ENCODE results near the gene ARID3B.

ARID3B gene

DNA sequence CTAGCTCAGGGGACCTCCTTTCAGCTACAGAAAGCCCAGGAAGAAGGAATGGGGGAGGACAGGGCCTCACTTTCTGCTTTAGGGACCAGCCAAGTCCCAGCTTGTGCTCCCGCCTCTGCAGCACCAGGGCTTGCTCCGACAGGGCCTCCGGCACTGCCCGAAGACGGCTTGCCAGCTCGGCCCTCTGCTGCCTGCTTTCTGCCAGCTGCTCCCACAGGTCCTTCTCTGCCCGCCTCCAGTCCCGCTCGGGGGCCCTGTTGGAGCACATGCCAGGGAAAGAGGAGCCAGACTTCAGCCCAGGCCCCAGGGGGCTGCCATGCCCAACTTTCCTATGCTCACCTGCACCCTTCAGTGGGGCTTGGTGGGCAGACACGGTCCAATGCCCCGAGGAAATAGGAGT is 70.3 kb downstream of the ARID3B start:
- H3K9ac ChIP-seq (ENCODE audit: low read length in 5 of 5): no peak overlapping the region
- H3K27ac ChIP-seq (ENCODE audit: low read depth, low read length): no peak overlapping the region
- no peaks in the 10 kb centered on the region for H3K36me3 ChIP-seq (ENCODE audit: control insufficient read depth in 5 of 5, insufficient read depth in 5 of 5, low read length in 5 of 5)
- no peak overlapping the region for H3K4me3 ChIP-seq (ENCODE audit: low read depth in 1 of 5, low read length in 5 of 5)
- peaks cover 0 to 27% (median 23%) of the 10 kb centered on the region in 5 donors for H3K4me1 ChIP-seq (ENCODE audit: control insufficient read depth in 5 of 5, insufficient read depth in 5 of 5, low read length in 5 of 5)
- H3K27me3 ChIP-seq (ENCODE audit: control insufficient read depth in 5 of 5, insufficient read depth in 4 of 5, low read length in 5 of 5): peaks cover 0 to 4% (median 0%) of the 10 kb centered on the region in 5 donors
- H3K9me3 ChIP-seq (ENCODE audit: control insufficient read depth in 5 of 5, low read length in 5 of 5): no peaks in the 10 kb centered on the region

DNA sequence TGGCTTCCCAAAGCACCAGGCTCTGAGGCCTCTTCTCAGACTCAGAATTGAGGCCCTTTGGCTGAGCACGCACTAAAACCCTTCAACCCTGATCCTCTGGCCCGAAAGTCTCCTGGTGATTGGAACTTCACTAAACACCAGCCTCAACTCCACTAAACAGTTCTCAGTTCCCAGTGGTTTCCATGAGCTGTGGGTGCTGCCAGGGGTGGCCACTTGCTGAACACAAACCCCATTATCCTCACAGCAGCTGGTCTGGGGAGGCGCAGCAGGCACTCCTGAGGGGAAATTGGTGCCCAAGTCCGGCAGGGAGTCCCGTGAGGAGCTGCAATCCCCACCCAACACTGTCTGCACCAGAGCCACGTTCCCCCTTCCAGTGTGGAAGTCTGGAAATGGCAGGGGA is 70.8 kb downstream of the ARID3B start:
- Histone ChIP-seq H3K9ac (ENCODE audit: low read length in 5 of 5) (no peak overlapping the region), H3K9me3 (ENCODE audit: control insufficient read depth in 5 of 5, low read length in 5 of 5) (no peaks in the 10 kb centered on the region), H3K27me3 (ENCODE audit: control insufficient read depth in 5 of 5, insufficient read depth in 4 of 5, low read length in 5 of 5) (peaks cover 0 to 4% (median 0%) of the 10 kb centered on the region in 5 donors), H3K4me3 (ENCODE audit: low read depth in 1 of 5, low read length in 5 of 5) (no peak overlapping the region), H3K4me1 (ENCODE audit: control insufficient read depth in 5 of 5, insufficient read depth in 5 of 5, low read length in 5 of 5) (peaks cover 4 to 31% (median 28%) of the 10 kb centered on the region in 5 donors), H3K27ac (ENCODE audit: low read depth, low read length) (no peak overlapping the region), H3K36me3 (ENCODE audit: control insufficient read depth in 5 of 5, insufficient read depth in 5 of 5, low read length in 5 of 5) (no peaks in the 10 kb centered on the region)

- Histone ChIP-seq H3K36me3 (ENCODE audit: control insufficient read depth in 5 of 5, insufficient read depth in 5 of 5, low read length in 5 of 5) (no peaks in the 10 kb centered on the region), H3K4me3 (ENCODE audit: low read depth in 1 of 5, low read length in 5 of 5) (no peak overlapping the region), H3K4me1 (ENCODE audit: control insufficient read depth in 5 of 5, insufficient read depth in 5 of 5, low read length in 5 of 5) (peaks cover 6 to 40% (median 37%) of the 10 kb centered on the region in 5 donors), H3K9me3 (ENCODE audit: control insufficient read depth in 5 of 5, low read length in 5 of 5) (no peaks in the 10 kb centered on the region), H3K27ac (ENCODE audit: low read depth, low read length) (no peak overlapping the region), H3K27me3 (ENCODE audit: control insufficient read depth in 5 of 5, insufficient read depth in 4 of 5, low read length in 5 of 5) (peaks cover 0 to 4% (median 0%) of the 10 kb centered on the region in 5 donors), H3K9ac (ENCODE audit: low read length in 5 of 5) (no peak overlapping the region)
These were observed 71.7 kb downstream of the ARID3B start for GRCh38 chr15:74612677-74613076.

DNA sequence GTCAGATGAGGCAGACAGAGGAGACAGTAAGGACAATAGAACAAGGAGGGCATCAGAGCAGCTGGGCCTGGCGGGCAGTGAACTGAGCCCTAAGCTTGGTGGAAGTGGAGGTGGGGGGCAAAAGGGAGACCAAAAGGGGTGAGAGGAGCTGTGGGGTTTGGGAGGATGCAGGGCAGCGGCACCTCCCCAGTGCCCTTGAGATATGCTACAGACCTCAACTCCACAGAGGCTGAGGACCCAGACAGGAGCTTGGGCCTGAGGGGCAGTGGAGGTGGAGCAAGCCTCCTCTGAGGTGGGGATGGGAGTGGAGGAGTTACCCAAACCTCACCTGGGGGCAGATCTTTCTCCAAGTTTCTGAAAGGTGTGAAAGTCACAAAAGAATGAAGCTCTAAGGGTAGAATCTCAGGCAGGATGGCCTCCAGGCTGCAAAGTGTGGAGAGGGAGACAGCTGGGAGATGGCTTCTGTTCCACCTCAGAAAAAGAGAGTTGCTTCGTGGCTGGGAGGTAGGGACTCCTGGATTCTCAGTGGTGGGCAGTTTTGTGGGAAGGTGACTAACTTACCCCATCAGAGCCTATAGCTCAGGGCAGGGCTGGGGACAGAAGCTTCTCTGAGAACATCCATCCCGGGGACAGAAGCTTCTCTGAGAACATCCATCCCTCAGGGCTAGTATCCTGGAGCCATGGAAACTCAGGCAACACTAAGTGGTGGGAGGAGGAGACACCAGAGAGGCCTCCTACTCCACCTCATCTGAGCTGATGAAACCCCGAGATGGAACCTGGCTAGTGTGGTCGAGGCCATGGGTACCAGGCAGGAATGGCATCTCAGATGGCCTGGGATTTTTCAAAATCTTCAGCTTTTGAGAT is 72.3 kb downstream of the ARID3B start:
- Histone ChIP-seq H3K27me3 (ENCODE audit: control insufficient read depth in 5 of 5, insufficient read depth in 4 of 5, low read length in 5 of 5) (peaks cover 0 to 4% (median 0%) of the 10 kb centered on the region in 5 donors), H3K4me3 (ENCODE audit: low read depth in 1 of 5, low read length in 5 of 5) (no peak overlapping the region), H3K4me1 (ENCODE audit: control insufficient read depth in 5 of 5, insufficient read depth in 5 of 5, low read length in 5 of 5) (peaks cover 7 to 46% (median 42%) of the 10 kb centered on the region in 5 donors), H3K9ac (ENCODE audit: low read length in 5 of 5) (no peak overlapping the region), H3K36me3 (ENCODE audit: control insufficient read depth in 5 of 5, insufficient read depth in 5 of 5, low read length in 5 of 5) (peaks cover 0 to 2% (median 0%) of the 10 kb centered on the region in 5 donors), H3K9me3 (ENCODE audit: control insufficient read depth in 5 of 5, low read length in 5 of 5) (no peaks in the 10 kb centered on the region), H3K27ac (ENCODE audit: low read depth, low read length) (no peak overlapping the region)

- peaks cover 8 to 55% (median 47%) of the 10 kb centered on the region in 5 donors for H3K4me1 ChIP-seq (ENCODE audit: control insufficient read depth in 5 of 5, insufficient read depth in 5 of 5, low read length in 5 of 5)
- peak overlapping the region; percentile 56 to 98 (median 91) for H3K4me3 ChIP-seq (ENCODE audit: low read depth in 1 of 5, low read length in 5 of 5)
- H3K27me3 ChIP-seq (ENCODE audit: control insufficient read depth in 5 of 5, insufficient read depth in 4 of 5, low read length in 5 of 5): peaks cover 0 to 4% (median 0%) of the 10 kb centered on the region in 5 donors
- H3K27ac ChIP-seq (ENCODE audit: low read depth, low read length): peak overlapping the region; percentile 96
- H3K9ac ChIP-seq (ENCODE audit: low read length in 5 of 5): peak overlapping the region in 3 of 5 donors; percentile 35 to 61 (median 54)
- H3K9me3 ChIP-seq (ENCODE audit: control insufficient read depth in 5 of 5, low read length in 5 of 5): no peaks in the 10 kb centered on the region
- peaks cover 0 to 7% (median 3%) of the 10 kb centered on the region in 5 donors for H3K36me3 ChIP-seq (ENCODE audit: control insufficient read depth in 5 of 5, insufficient read depth in 5 of 5, low read length in 5 of 5)
These were observed 73.1 kb downstream of the ARID3B start for GRCh38 chr15:74613953-74614743.

- Histone ChIP-seq H3K36me3 (ENCODE audit: control insufficient read depth in 5 of 5, insufficient read depth in 5 of 5, low read length in 5 of 5) (peaks cover 0 to 15% (median 10%) of the 10 kb centered on the region in 5 donors), H3K9ac (ENCODE audit: low read length in 5 of 5) (peak overlapping the region; percentile 68 to 100 (median 100)), H3K4me1 (ENCODE audit: control insufficient read depth in 5 of 5, insufficient read depth in 5 of 5, low read length in 5 of 5) (peaks cover 9 to 62% (median 50%) of the 10 kb centered on the region in 5 donors), H3K27ac (ENCODE audit: low read depth, low read length) (peak overlapping the region; percentile 96), H3K4me3 (ENCODE audit: low read depth in 1 of 5, low read length in 5 of 5) (peak overlapping the region in 4 of 5 donors; percentile 91 to 98 (median 93)), H3K27me3 (ENCODE audit: control insufficient read depth in 5 of 5, insufficient read depth in 4 of 5, low read length in 5 of 5) (no peaks in the 10 kb centered on the region), H3K9me3 (ENCODE audit: control insufficient read depth in 5 of 5, low read length in 5 of 5) (no peaks in the 10 kb centered on the region)
These were observed 73.9 kb downstream of the ARID3B start for GRCh38 chr15:74614744-74615507.

DNA sequence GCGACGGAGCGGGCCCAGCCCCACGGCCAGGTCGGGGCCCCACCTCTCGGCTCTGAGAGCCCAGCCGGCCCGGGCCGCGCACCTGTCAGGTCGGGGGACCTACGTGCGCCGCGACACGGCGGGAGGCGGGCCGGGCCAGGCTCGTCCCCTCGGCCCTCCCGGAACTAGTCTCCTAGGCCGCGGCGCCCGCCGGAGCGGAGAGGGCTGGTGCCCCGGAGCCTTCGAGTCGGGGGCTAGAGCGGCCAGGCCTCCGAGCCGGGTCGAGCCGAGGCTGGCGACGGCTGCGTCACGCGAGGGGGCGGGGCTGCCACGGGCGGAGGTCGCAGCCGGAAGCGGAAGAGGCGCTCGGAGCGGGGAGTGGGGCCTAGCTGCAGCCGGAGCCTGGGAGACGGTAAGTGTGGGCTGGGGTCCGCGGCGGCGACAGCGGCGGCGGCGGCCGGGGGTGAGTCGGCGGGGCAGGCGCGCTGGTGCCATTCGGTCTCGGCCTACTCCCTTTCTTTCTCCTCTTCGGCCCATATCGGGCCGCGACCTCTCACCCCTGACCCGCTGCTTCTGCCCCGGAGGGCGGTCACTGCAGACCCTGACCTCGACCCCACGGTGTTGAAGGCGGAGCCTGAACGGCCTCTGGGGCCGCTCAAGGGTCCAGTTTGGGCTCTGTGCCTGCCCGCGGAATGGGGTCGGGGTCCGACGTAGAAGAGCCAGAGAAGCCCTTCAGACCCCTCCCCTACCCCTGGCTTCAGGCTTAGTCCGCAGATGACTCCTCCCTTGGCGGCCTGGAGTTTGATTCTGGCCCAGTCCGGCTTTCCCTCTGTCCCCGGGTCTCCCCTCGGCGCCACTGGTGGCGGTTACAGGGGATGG is 74.7 kb downstream of the ARID3B start, which contains the start of gene CLK3:
Gene CLK3 (plus strand): TSS at position 329 of the 858 bp plus-strand sequence. CDS start 3,361 bp downstream, outside the sequence.
- H3K27me3 ChIP-seq (ENCODE audit: control insufficient read depth in 5 of 5, insufficient read depth in 4 of 5, low read length in 5 of 5): no peaks in the 10 kb centered on the region
- H3K27ac ChIP-seq (ENCODE audit: low read depth, low read length): peak within 1 kb of the TSS; percentile 96
- H3K4me1 ChIP-seq (ENCODE audit: control insufficient read depth in 5 of 5, insufficient read depth in 5 of 5, low read length in 5 of 5): peaks cover 9 to 65% (median 57%) of the 10 kb centered on the region in 5 donors
- H3K9me3 ChIP-seq (ENCODE audit: control insufficient read depth in 5 of 5, low read length in 5 of 5): no peaks in the 10 kb centered on the region
- peak within 1 kb of the TSS; percentile 80 to 98 (median 91) for H3K4me3 ChIP-seq (ENCODE audit: low read depth in 1 of 5, low read length in 5 of 5)
- peaks cover 0 to 23% (median 18%) of the 10 kb centered on the region in 5 donors for H3K36me3 ChIP-seq (ENCODE audit: control insufficient read depth in 5 of 5, insufficient read depth in 5 of 5, low read length in 5 of 5)
- H3K9ac ChIP-seq (ENCODE audit: low read length in 5 of 5): peak within 1 kb of the TSS; percentile 93 to 100 (median 100)

DNA sequence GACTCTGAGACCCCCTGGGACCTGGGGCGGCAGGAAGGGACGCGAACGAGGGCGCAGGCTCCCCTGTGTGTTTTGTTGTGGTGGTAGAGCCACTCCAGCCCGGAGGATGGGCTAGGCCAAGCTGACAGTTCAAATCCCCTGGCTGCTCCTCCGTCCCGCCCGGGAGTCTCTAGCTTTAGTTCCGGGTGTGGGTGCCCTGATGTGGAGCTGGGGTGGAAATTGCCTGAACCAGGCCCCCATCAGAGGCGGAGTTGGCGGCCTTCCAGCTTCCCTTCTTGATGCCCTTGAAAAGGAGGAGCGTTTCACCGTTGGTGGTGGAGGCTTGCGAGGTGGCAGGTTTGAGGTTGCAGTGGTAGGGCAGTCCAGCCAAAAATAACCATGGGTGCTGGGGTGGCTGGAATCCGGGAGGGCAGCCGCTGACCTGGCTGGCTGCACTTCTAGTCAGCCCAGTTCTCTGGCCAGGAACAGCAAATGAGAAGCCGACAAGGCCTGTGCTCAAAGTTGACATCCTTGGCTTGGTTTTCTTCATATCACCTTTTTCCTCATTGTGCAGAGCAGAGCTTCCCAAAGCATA is 75.4 kb downstream of the ARID3B start:
- H3K9ac ChIP-seq (ENCODE audit: low read length in 5 of 5): peak overlapping the region; percentile 93 to 100 (median 100)
- H3K9me3 ChIP-seq (ENCODE audit: control insufficient read depth in 5 of 5, low read length in 5 of 5): no peaks in the 10 kb centered on the region
- H3K4me1 ChIP-seq (ENCODE audit: control insufficient read depth in 5 of 5, insufficient read depth in 5 of 5, low read length in 5 of 5): peaks cover 9 to 67% (median 56%) of the 10 kb centered on the region in 5 donors
- no peaks in the 10 kb centered on the region for H3K27me3 ChIP-seq (ENCODE audit: control insufficient read depth in 5 of 5, insufficient read depth in 4 of 5, low read length in 5 of 5)
- peaks cover 0 to 30% (median 26%) of the 10 kb centered on the region in 5 donors for H3K36me3 ChIP-seq (ENCODE audit: control insufficient read depth in 5 of 5, insufficient read depth in 5 of 5, low read length in 5 of 5)
- H3K4me3 ChIP-seq (ENCODE audit: low read depth in 1 of 5, low read length in 5 of 5): peak overlapping the region; percentile 80 to 98 (median 91)
- H3K27ac ChIP-seq (ENCODE audit: low read depth, low read length): peak overlapping the region; percentile 96
